ENCODE data around the gene SRGAP3.

The SRGAP3 gene

GRCh38 chr3:9244495-9245183, 4.8 kb downstream of the SRGAP3 start:
- no peak overlapping the region for H3K9ac ChIP-seq (ENCODE audit: low read depth in 1 of 2, low read length in 2 of 2)
- no peak overlapping the region for H3K27ac ChIP-seq (ENCODE audit: low read depth, low read length)
- no peaks in the 10 kb centered on the region for H3K27me3 ChIP-seq (ENCODE audit: control insufficient read depth in 1 of 2, insufficient read depth in 2 of 2, low read length in 2 of 2)
- no peaks in the 10 kb centered on the region for H3K9me3 ChIP-seq (ENCODE audit: control insufficient read depth in 1 of 2, low read length in 2 of 2)
- H3K4me1 ChIP-seq (ENCODE audit: control insufficient read depth in 1 of 2, insufficient read depth in 2 of 2, low read length in 2 of 2), result peaks cover 11 to 19% of the 10 kb centered on the region in 2 donors
- H3K36me3 ChIP-seq (ENCODE audit: control insufficient read depth in 1 of 2, insufficient read depth in 2 of 2, low read length in 2 of 2), result no peaks in the 10 kb centered on the region
- H3K4me3 ChIP-seq (ENCODE audit: low read depth in 1 of 2, low read length in 2 of 2), result no peak overlapping the region

GRCh38 chr3:9241956-9242355, 7.5 kb downstream of the SRGAP3 start:
- Histone ChIP-seq H3K27ac (ENCODE audit: low read depth, low read length) (no peak overlapping the region), H3K36me3 (ENCODE audit: control insufficient read depth in 1 of 2, insufficient read depth in 2 of 2, low read length in 2 of 2) (no peaks in the 10 kb centered on the region), H3K27me3 (ENCODE audit: control insufficient read depth in 1 of 2, insufficient read depth in 2 of 2, low read length in 2 of 2) (no peaks in the 10 kb centered on the region), H3K9ac (ENCODE audit: low read depth in 1 of 2, low read length in 2 of 2) (no peak overlapping the region), H3K4me1 (ENCODE audit: control insufficient read depth in 1 of 2, insufficient read depth in 2 of 2, low read length in 2 of 2) (no peaks in the 10 kb centered on the region), H3K9me3 (ENCODE audit: control insufficient read depth in 1 of 2, low read length in 2 of 2) (no peaks in the 10 kb centered on the region), H3K4me3 (ENCODE audit: low read depth in 1 of 2, low read length in 2 of 2) (no peak overlapping the region)

GRCh38 chr3:9239680-9240079, 9.8 kb downstream of the SRGAP3 start:
- no peak overlapping the region for H3K27ac ChIP-seq (ENCODE audit: low read depth, low read length)
- H3K4me3 ChIP-seq (ENCODE audit: low read depth in 1 of 2, low read length in 2 of 2), result no peak overlapping the region
- H3K27me3 ChIP-seq (ENCODE audit: control insufficient read depth in 1 of 2, insufficient read depth in 2 of 2, low read length in 2 of 2), result no peaks in the 10 kb centered on the region

GRCh38 chr3:9238721-9239295, 10.6 kb downstream of the SRGAP3 start:
- H3K27ac ChIP-seq (ENCODE audit: low read depth, low read length), result no peak overlapping the region
- no peaks in the 10 kb centered on the region for H3K27me3 ChIP-seq (ENCODE audit: control insufficient read depth in 1 of 2, insufficient read depth in 2 of 2, low read length in 2 of 2)
- no peaks in the 10 kb centered on the region for H3K4me1 ChIP-seq (ENCODE audit: control insufficient read depth in 1 of 2, insufficient read depth in 2 of 2, low read length in 2 of 2)
- H3K9ac ChIP-seq (ENCODE audit: low read depth in 1 of 2, low read length in 2 of 2), result no peak overlapping the region
- H3K36me3 ChIP-seq (ENCODE audit: control insufficient read depth in 1 of 2, insufficient read depth in 2 of 2, low read length in 2 of 2), result no peaks in the 10 kb centered on the region
- H3K9me3 ChIP-seq (ENCODE audit: control insufficient read depth in 1 of 2, low read length in 2 of 2), result no peaks in the 10 kb centered on the region
- no peak overlapping the region for H3K4me3 ChIP-seq (ENCODE audit: low read depth in 1 of 2, low read length in 2 of 2)

More at GRCh38 chr3:9239680-9240079, 9.8 kb downstream of the SRGAP3 start:
- Histone ChIP-seq H3K9ac (ENCODE audit: low read depth in 1 of 2, low read length in 2 of 2) (no peak overlapping the region), H3K36me3 (ENCODE audit: control insufficient read depth in 1 of 2, insufficient read depth in 2 of 2, low read length in 2 of 2) (no peaks in the 10 kb centered on the region), H3K4me1 (ENCODE audit: control insufficient read depth in 1 of 2, insufficient read depth in 2 of 2, low read length in 2 of 2) (no peaks in the 10 kb centered on the region), H3K9me3 (ENCODE audit: control insufficient read depth in 1 of 2, low read length in 2 of 2) (no peaks in the 10 kb centered on the region)

- Histone ChIP-seq H3K4me1 (ENCODE audit: control insufficient read depth in 1 of 2, insufficient read depth in 2 of 2, low read length in 2 of 2) (no peaks in the 10 kb centered on the region), H3K9me3 (ENCODE audit: control insufficient read depth in 1 of 2, low read length in 2 of 2) (no peaks in the 10 kb centered on the region), H3K36me3 (ENCODE audit: control insufficient read depth in 1 of 2, insufficient read depth in 2 of 2, low read length in 2 of 2) (no peaks in the 10 kb centered on the region), H3K4me3 (ENCODE audit: low read depth in 1 of 2, low read length in 2 of 2) (no peak overlapping the region), H3K9ac (ENCODE audit: low read depth in 1 of 2, low read length in 2 of 2) (no peak overlapping the region), H3K27me3 (ENCODE audit: control insufficient read depth in 1 of 2, insufficient read depth in 2 of 2, low read length in 2 of 2) (no peaks in the 10 kb centered on the region), H3K27ac (ENCODE audit: low read depth, low read length) (no peak overlapping the region)
Observed at GRCh38 chr3:9238276-9238675, 11.2 kb downstream of the SRGAP3 start.

- H3K4me1 ChIP-seq (ENCODE audit: control insufficient read depth in 1 of 2, insufficient read depth in 2 of 2, low read length in 2 of 2), result no peaks in the 10 kb centered on the region
- H3K36me3 ChIP-seq (ENCODE audit: control insufficient read depth in 1 of 2, insufficient read depth in 2 of 2, low read length in 2 of 2), result no peaks in the 10 kb centered on the region
- no peaks in the 10 kb centered on the region for H3K27me3 ChIP-seq (ENCODE audit: control insufficient read depth in 1 of 2, insufficient read depth in 2 of 2, low read length in 2 of 2)
- no peaks in the 10 kb centered on the region for H3K9me3 ChIP-seq (ENCODE audit: control insufficient read depth in 1 of 2, low read length in 2 of 2)
- no peak overlapping the region for H3K9ac ChIP-seq (ENCODE audit: low read depth in 1 of 2, low read length in 2 of 2)
- H3K27ac ChIP-seq (ENCODE audit: low read depth, low read length), result no peak overlapping the region
- no peak overlapping the region for H3K4me3 ChIP-seq (ENCODE audit: low read depth in 1 of 2, low read length in 2 of 2)
Observed at GRCh38 chr3:9233814-9234600, 15.4 kb downstream of the SRGAP3 start.

GRCh38 chr3:9233101-9233500, 16.3 kb downstream of the SRGAP3 start:
- no peak overlapping the region for H3K27ac ChIP-seq (ENCODE audit: low read depth, low read length)
- H3K4me3 ChIP-seq (ENCODE audit: low read depth in 1 of 2, low read length in 2 of 2), result no peak overlapping the region
- no peaks in the 10 kb centered on the region for H3K27me3 ChIP-seq (ENCODE audit: control insufficient read depth in 1 of 2, insufficient read depth in 2 of 2, low read length in 2 of 2)
- H3K9ac ChIP-seq (ENCODE audit: low read depth in 1 of 2, low read length in 2 of 2), result no peak overlapping the region
- H3K36me3 ChIP-seq (ENCODE audit: control insufficient read depth in 1 of 2, insufficient read depth in 2 of 2, low read length in 2 of 2), result no peaks in the 10 kb centered on the region
- no peaks in the 10 kb centered on the region for H3K4me1 ChIP-seq (ENCODE audit: control insufficient read depth in 1 of 2, insufficient read depth in 2 of 2, low read length in 2 of 2)
- no peaks in the 10 kb centered on the region for H3K9me3 ChIP-seq (ENCODE audit: control insufficient read depth in 1 of 2, low read length in 2 of 2)

GRCh38 chr3:9231937-9232336, 17.5 kb downstream of the SRGAP3 start:
- H3K4me3 ChIP-seq (ENCODE audit: low read depth in 1 of 2, low read length in 2 of 2), result no peak overlapping the region
- H3K9ac ChIP-seq (ENCODE audit: low read depth in 1 of 2, low read length in 2 of 2), result no peak overlapping the region
- H3K36me3 ChIP-seq (ENCODE audit: control insufficient read depth in 1 of 2, insufficient read depth in 2 of 2, low read length in 2 of 2), result no peaks in the 10 kb centered on the region
- no peaks in the 10 kb centered on the region for H3K4me1 ChIP-seq (ENCODE audit: control insufficient read depth in 1 of 2, insufficient read depth in 2 of 2, low read length in 2 of 2)
- no peaks in the 10 kb centered on the region for H3K9me3 ChIP-seq (ENCODE audit: control insufficient read depth in 1 of 2, low read length in 2 of 2)
- no peak overlapping the region for H3K27ac ChIP-seq (ENCODE audit: low read depth, low read length)
- no peaks in the 10 kb centered on the region for H3K27me3 ChIP-seq (ENCODE audit: control insufficient read depth in 1 of 2, insufficient read depth in 2 of 2, low read length in 2 of 2)

GRCh38 chr3:9231471-9231870, 18.0 kb downstream of the SRGAP3 start:
- Histone ChIP-seq H3K27me3 (ENCODE audit: control insufficient read depth in 1 of 2, insufficient read depth in 2 of 2, low read length in 2 of 2) (no peaks in the 10 kb centered on the region), H3K9ac (ENCODE audit: low read depth in 1 of 2, low read length in 2 of 2) (no peak overlapping the region), H3K36me3 (ENCODE audit: control insufficient read depth in 1 of 2, insufficient read depth in 2 of 2, low read length in 2 of 2) (no peaks in the 10 kb centered on the region)

GRCh38 chr3:9231006-9231405, 18.4 kb downstream of the SRGAP3 start:
- H3K9ac ChIP-seq (ENCODE audit: low read depth in 1 of 2, low read length in 2 of 2), result no peak overlapping the region
- H3K4me1 ChIP-seq (ENCODE audit: control insufficient read depth in 1 of 2, insufficient read depth in 2 of 2, low read length in 2 of 2), result no peaks in the 10 kb centered on the region
- H3K27me3 ChIP-seq (ENCODE audit: control insufficient read depth in 1 of 2, insufficient read depth in 2 of 2, low read length in 2 of 2), result no peaks in the 10 kb centered on the region
- no peak overlapping the region for H3K27ac ChIP-seq (ENCODE audit: low read depth, low read length)
- H3K4me3 ChIP-seq (ENCODE audit: low read depth in 1 of 2, low read length in 2 of 2), result no peak overlapping the region
- H3K36me3 ChIP-seq (ENCODE audit: control insufficient read depth in 1 of 2, insufficient read depth in 2 of 2, low read length in 2 of 2), result no peaks in the 10 kb centered on the region
- no peaks in the 10 kb centered on the region for H3K9me3 ChIP-seq (ENCODE audit: control insufficient read depth in 1 of 2, low read length in 2 of 2)

More at GRCh38 chr3:9231471-9231870, 18.0 kb downstream of the SRGAP3 start:
- Histone ChIP-seq H3K4me3 (ENCODE audit: low read depth in 1 of 2, low read length in 2 of 2) (no peak overlapping the region), H3K4me1 (ENCODE audit: control insufficient read depth in 1 of 2, insufficient read depth in 2 of 2, low read length in 2 of 2) (no peaks in the 10 kb centered on the region), H3K27ac (ENCODE audit: low read depth, low read length) (no peak overlapping the region), H3K9me3 (ENCODE audit: control insufficient read depth in 1 of 2, low read length in 2 of 2) (no peaks in the 10 kb centered on the region)

Measured in duodenal mucosa (tissue), 2 donors.